BE2C (cell line): Measurements from ENCODE around the gene TRIOBP.

Experiments used
- DNase-seq: peaks from one replicate; pipeline ENCODE4 v3.0.0-alpha.2; 2020
- H3K27me3 ChIP-seq: fragments of 250-450 bp; sonication (Bioruptor Pico); 2 replicates; pipeline ENCODE4 v1.5.1; 2020; ENCODE audit warnings: mild to moderate bottlenecking
- H3K36me3 ChIP-seq: fragments of 250-450 bp; sonication (Bioruptor Pico); 2 replicates; pipeline ENCODE4 v1.5.1; 2020; ENCODE audit warnings: mild to moderate bottlenecking
- H3K4me1 ChIP-seq: fragments of 250-450 bp; sonication (Bioruptor Pico); 2 replicates; pipeline ENCODE4 v1.5.1; 2020
- H3K4me3 ChIP-seq: 2 replicates; pipeline ENCODE4 v1.5.1; 2011; ENCODE audit warnings: low read depth, low read length
- H3K9me3 ChIP-seq: fragments of 250-450 bp; sonication (Bioruptor Pico); 2 replicates; pipeline ENCODE4 v1.5.1; 2020
- TF ChIP-seq, protein P1 (sequence below): IDR thresholded peaks from 2 replicates; pipeline ENCODE4 v1.5.1; 2012; ENCODE audit warnings: mild to moderate bottlenecking, low read depth, low read length

TRIOBP gene

GRCh38 chr22:37748659-37749058 is 51.8 kb downstream of the TRIOBP start:
- Histone ChIP-seq H3K9me3 (no peaks in the 10 kb centered on the region), H3K4me1 (peaks cover 35% of the 10 kb centered on the region), H3K27me3 (no peaks in the 10 kb centered on the region), H3K4me3 (no peak overlapping the region), H3K36me3 (peaks cover 10% of the 10 kb centered on the region; the same call in 1 of the 2 replicates)
- DNase-seq = no peak
- TF ChIP-seq, protein P1, sequence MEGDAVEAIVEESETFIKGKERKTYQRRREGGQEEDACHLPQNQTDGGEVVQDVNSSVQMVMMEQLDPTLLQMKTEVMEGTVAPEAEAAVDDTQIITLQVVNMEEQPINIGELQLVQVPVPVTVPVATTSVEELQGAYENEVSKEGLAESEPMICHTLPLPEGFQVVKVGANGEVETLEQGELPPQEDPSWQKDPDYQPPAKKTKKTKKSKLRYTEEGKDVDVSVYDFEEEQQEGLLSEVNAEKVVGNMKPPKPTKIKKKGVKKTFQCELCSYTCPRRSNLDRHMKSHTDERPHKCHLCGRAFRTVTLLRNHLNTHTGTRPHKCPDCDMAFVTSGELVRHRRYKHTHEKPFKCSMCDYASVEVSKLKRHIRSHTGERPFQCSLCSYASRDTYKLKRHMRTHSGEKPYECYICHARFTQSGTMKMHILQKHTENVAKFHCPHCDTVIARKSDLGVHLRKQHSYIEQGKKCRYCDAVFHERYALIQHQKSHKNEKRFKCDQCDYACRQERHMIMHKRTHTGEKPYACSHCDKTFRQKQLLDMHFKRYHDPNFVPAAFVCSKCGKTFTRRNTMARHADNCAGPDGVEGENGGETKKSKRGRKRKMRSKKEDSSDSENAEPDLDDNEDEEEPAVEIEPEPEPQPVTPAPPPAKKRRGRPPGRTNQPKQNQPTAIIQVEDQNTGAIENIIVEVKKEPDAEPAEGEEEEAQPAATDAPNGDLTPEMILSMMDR = no peak

DNA sequence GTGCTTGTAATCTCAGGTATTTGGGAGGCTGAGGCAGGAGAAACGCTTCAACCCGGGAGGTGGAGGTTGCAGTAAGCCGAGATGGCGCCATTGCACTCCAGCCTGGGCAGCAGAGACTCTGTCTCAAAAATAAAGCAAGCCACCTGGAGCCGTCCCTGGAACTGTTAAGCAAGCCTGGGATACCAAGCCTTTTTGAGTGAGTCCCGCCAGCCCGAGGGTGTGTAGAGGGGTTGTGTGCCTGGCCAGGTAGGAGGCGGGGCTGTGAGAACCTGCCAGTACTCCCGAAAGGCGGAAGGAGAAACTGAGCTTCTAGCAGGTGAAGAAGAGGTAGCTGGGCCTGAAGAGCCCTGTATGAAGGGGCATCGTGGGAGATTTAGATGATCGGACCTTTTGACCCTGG is 52.4 kb downstream of the TRIOBP start:
- H3K4me3 ChIP-seq = no peak overlapping the region
- DNase-seq = no peak
- peaks cover 35% of the 10 kb centered on the region for H3K4me1 ChIP-seq
- H3K27me3 ChIP-seq = no peaks in the 10 kb centered on the region
- peaks cover 10% of the 10 kb centered on the region; the same call in 1 of the 2 replicates for H3K36me3 ChIP-seq
- TF ChIP-seq, protein P1 = no peak
- no peaks in the 10 kb centered on the region for H3K9me3 ChIP-seq

- peaks cover 35% of the 10 kb centered on the region for H3K4me1 ChIP-seq
- H3K9me3 ChIP-seq = no peaks in the 10 kb centered on the region
Observed at GRCh38 chr22:37749831-37750595, 53.2 kb downstream of the TRIOBP start.

GRCh38 chr22:37750596-37751162 is 53.8 kb downstream of the TRIOBP start:
- Histone ChIP-seq H3K4me1 (peaks cover 35% of the 10 kb centered on the region), H3K4me3 (no peak overlapping the region), H3K9me3 (no peaks in the 10 kb centered on the region), H3K27me3 (no peaks in the 10 kb centered on the region), H3K36me3 (peaks cover 10% of the 10 kb centered on the region; the same call in 1 of the 2 replicates)
- TF ChIP-seq, protein P1 = no peak
- peak; percentile 61 for DNase-seq

More at GRCh38 chr22:37749831-37750595, 53.2 kb downstream of the TRIOBP start:
- no peak overlapping the region for H3K4me3 ChIP-seq
- H3K27me3 ChIP-seq = no peaks in the 10 kb centered on the region
- H3K36me3 ChIP-seq = peaks cover 10% of the 10 kb centered on the region; the same call in 1 of the 2 replicates
- TF ChIP-seq, protein P1 = no peak
- no peak for DNase-seq

DNA sequence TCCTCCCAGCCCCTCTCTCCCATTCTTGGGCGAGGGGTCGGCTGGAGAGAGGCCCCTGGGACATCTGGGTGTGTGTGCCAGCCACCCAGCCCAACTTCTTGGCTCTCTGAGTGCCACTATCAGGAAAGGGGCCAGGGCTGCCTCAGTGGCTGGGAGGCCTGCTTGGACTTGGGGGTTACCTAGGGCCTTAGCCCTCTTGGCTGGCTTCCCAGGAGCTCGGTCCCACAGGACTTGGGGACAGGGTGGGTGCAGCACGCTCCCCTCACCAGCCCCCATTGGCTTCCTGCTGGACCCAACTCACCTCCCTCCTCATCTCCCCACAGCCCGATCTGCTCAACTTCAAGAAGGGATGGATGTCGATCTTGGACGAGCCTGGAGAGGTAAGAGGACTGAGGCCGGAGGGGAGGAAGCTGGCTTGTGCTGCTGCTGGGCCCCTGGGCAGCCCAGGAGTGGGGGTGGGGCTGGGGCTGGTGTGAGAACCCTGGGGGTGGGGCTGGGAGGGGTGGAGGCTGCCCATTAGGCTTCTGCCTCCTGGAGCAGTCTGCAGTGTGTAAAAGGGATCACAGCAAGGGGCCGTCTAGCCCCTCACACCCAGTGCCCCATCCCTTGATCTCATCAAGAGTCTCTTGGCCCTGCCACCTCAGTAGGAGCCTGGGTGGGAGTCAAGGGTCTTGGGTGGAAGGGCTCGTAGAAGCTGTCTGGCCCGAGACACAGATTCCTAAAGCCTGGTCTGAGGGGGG is 54.8 kb downstream of the TRIOBP start:
- Histone ChIP-seq H3K4me1 (peaks cover 35% of the 10 kb centered on the region), H3K27me3 (no peaks in the 10 kb centered on the region), H3K4me3 (no peak overlapping the region), H3K36me3 (peaks cover 7% of the 10 kb centered on the region), H3K9me3 (no peaks in the 10 kb centered on the region)
- TF ChIP-seq, protein P1 = no peak
- no peak for DNase-seq
